Kidney (tissue), 14 donors: ENCODE measurements around the gene DCXR. TPM values are rescaled to one million over a fixed set of nuclear protein-coding genes. Genes with fewer than 3 reads are reported as not detected.

ENCODE experiments used
- DNase-seq, 5 donors: peaks; one replicate each; pipeline ENCODE4 v3.0.0-alpha.2; 2013 to 2020
- FAIRE-seq: peaks from 2 replicates; lab custom pipeline; 2012; peaks lifted over from hg19 to GRCh38; lab: Jason Lieb, UNC
- H3K27ac ChIP-seq, 2 donors: one replicate each; pipeline ENCODE4 v1.7.0; 2013; ENCODE audit warnings: low read depth in 2 of 2, low read length in 2 of 2, inconsistent platforms in 1 of 2
- H3K27me3 ChIP-seq: one replicate; pipeline ENCODE4 v1.7.1; 2013; ENCODE audit warnings: low read length, inconsistent platforms; ENCODE audit not compliant: control insufficient read depth, insufficient read depth
- H3K36me3 ChIP-seq, 3 donors: one replicate each; pipeline versions ENCODE4 v1.7.0 to v1.7.1; 2013; ENCODE audit warnings: low read length in 3 of 3, control low read depth in 1 of 3, inconsistent platforms in 1 of 3; ENCODE audit not compliant: insufficient read depth in 3 of 3, control insufficient read depth in 2 of 3
- H3K4me1 ChIP-seq, 3 donors: one replicate each; pipeline versions ENCODE4 v1.7.0 to v1.7.1; 2013; ENCODE audit warnings: low read length in 3 of 3, inconsistent platforms in 1 of 3, low read depth in 1 of 3; ENCODE audit not compliant: control insufficient read depth in 2 of 3, insufficient read depth in 2 of 3
- H3K4me3 ChIP-seq, 3 donors: one replicate each; pipeline versions ENCODE4 v1.7.0 to v1.8.1; 2013; ENCODE audit warnings: low read length in 3 of 3, control low read depth in 1 of 3, inconsistent platforms in 1 of 3
- H3K9ac ChIP-seq, 3 donors: one replicate each; pipeline versions ENCODE4 v1.7.0 to v1.7.1; 2013; ENCODE audit warnings: low read length in 3 of 3, control low read depth in 1 of 3, inconsistent platforms in 1 of 3
- H3K9me3 ChIP-seq, 3 donors: one replicate each; pipeline versions ENCODE4 v1.7.0 to v1.7.1; 2013; ENCODE audit warnings: low read length in 3 of 3, control low read depth in 1 of 3, inconsistent platforms in 1 of 3; ENCODE audit not compliant: control insufficient read depth in 2 of 3, insufficient read depth in 1 of 3
- CTCF ChIP-seq: IDR thresholded peaks from 3 replicates; pipeline ENCODE4 v1.5.1; 2012; ENCODE audit warnings: mild to moderate bottlenecking, moderate library complexity, borderline replicate concordance; ENCODE audit not compliant: insufficient read depth; ENCODE audit errors: extremely low read depth
- intact Hi-C: fragments of 100-400 bp; cut with DNase I; formaldehyde crosslinking; loops from one replicate; pipeline ENCODE4 v1.11.1; 2022
- polyA plus RNA-seq: library from polyadenylated mRNA; stranded (reverse); fragments of 350-450 nt; fragmentation: Illumina TruSeq; extraction: RNeasy Lipid Tissue Mini Kit (QIAGEN cat#74804); gene quantifications from one replicate; pipeline ENCODE4 v1.2.3, GENCODE V29; 2014; ENCODE audit warnings: low read depth, low replicate concordance; ENCODE audit not compliant: insufficient read depth
- total RNA-seq: library from RNA; stranded (reverse); fragmentation: NEBNext Ultra II Directional; extraction: Animal tissue kit (Norgen Biotek cat#: 25700); gene quantifications from one replicate; pipeline ENCODE4 v1.2.1, GENCODE V29; 2021
- donor health status: control.
- donor health status: control.
- donor health status: control.
- donor health status: control.
- donor health status: control.
- donor health status: DM: yes; HTN: yes; CAD: no.
- donor health status: Normal renal cell carcinoma (clear cell type).

Gene DCXR
- total and polyA plus RNA-seq, 2 donors from 2014 or later, result 102 to 551 TPM

DNA sequence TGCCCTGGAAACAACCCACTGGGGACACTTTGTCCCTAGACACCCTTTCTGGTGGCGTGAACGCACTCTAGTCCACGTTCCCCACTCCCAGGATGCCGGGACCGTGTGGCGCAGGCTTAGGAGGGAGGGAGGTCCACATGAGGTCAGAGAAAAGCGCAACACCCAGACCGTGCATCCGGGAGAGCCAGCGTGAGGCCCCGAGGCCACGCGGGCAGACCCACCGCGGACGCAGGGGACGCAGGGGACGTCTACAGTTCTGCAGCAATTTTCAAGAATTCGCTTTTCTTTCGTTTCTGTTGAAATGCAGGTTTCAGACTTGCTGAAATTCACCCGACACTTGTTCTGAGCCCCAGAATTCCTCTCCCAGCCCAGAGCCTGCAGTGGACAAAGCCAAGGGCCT is 9.4 kb upstream of the DCXR start:
- no peak for TF ChIP-seq CTCF
- intact Hi-C loops, result no loop called here
- FAIRE-seq, result no peak
- DNase-seq, result no peak
- H3K9ac ChIP-seq, result no peak overlapping the region
- H3K36me3 ChIP-seq, result peaks cover 0 to 3% (median 2%) of the 10 kb centered on the region in 3 donors
- H3K27ac ChIP-seq, result no peak overlapping the region
- H3K4me3 ChIP-seq, result no peak overlapping the region
- H3K9me3 ChIP-seq, result no peaks in the 10 kb centered on the region
- H3K4me1 ChIP-seq, result peaks cover 0 to 9% (median 0%) of the 10 kb centered on the region in 3 donors
- H3K27me3 ChIP-seq, result no peaks in the 10 kb centered on the region

GRCh38 chr17:82045936-82046484 is 8.5 kb upstream of the DCXR start:
- no peak for TF ChIP-seq CTCF
- Histone ChIP-seq H3K9me3 (no peaks in the 10 kb centered on the region), H3K9ac (no peak overlapping the region), H3K27ac (no peak overlapping the region), H3K4me3 (no peak overlapping the region), H3K27me3 (no peaks in the 10 kb centered on the region), H3K4me1 (peaks cover 0 to 9% (median 0%) of the 10 kb centered on the region in 3 donors), H3K36me3 (peaks cover 0 to 3% (median 2%) of the 10 kb centered on the region in 3 donors)
- intact Hi-C loops, result no loop called here
- DNase-seq (no peak), FAIRE-seq (no peak)

- no peaks in the 10 kb centered on the region for H3K27me3 ChIP-seq
- H3K4me3 ChIP-seq, result no peak overlapping the region
- DNase-seq (no peak), FAIRE-seq (no peak)
- no peak overlapping the region for H3K9ac ChIP-seq
- no peaks in the 10 kb centered on the region for H3K4me1 ChIP-seq
- no peaks in the 10 kb centered on the region for H3K9me3 ChIP-seq
- no peak for TF ChIP-seq CTCF
- no peak overlapping the region for H3K27ac ChIP-seq
- H3K36me3 ChIP-seq, result peaks cover 0 to 3% (median 2%) of the 10 kb centered on the region in 3 donors
- intact Hi-C loops, result no loop called here
These were observed 6.0 kb upstream of the DCXR start for GRCh38 chr17:82043507-82043906.

DNA sequence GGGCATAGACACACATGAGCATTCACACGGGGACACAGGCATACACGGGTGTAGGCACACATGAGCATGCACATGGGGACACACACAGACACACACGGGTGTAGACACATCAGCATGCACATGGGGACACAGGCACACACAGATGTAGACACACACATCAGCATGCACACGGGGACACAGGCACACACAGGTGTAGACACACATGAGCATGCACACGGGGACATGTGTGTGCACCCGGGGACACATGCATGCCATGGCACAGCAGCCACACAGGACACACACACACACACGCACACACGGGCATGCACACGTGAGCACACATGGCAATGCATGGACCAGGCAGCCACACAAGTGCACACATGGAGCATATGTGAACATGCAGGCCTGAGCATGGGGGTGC is 5.2 kb upstream of the DCXR start:
- no peak for FAIRE-seq
- intact Hi-C loops, result no loop called here
- Histone ChIP-seq H3K4me1 (peaks cover 3 to 5% (median 3%) of the 10 kb centered on the region in 3 donors), H3K36me3 (peaks cover 0 to 3% (median 2%) of the 10 kb centered on the region in 3 donors), H3K27me3 (no peaks in the 10 kb centered on the region), H3K27ac (no peak overlapping the region), H3K9ac (no peak overlapping the region), H3K4me3 (peak overlapping the region in 1 of 3 donors; percentile 16), H3K9me3 (no peaks in the 10 kb centered on the region)
- no peak for TF ChIP-seq CTCF
- DNase-seq, result no peak
